HG03135 (cell line): ENCODE data around the gene MAP2.

Experiments
- ATAC-seq: cut with Tn5 transposase; IDR thresholded peaks from one replicate; pipeline ENCODE4 v1.9.1; 2021; ENCODE audit warnings: mild to moderate bottlenecking, moderate library complexity; ENCODE audit not compliant: unreplicated experiment

The MAP2 gene

GRCh38 chr2:209688385-209688784 is 264.5 kb downstream of the MAP2 start:
- ATAC-seq: no peak

- no peak for ATAC-seq
Observed at GRCh38 chr2:209690029-209690754, 266.3 kb downstream of the MAP2 start.

DNA sequence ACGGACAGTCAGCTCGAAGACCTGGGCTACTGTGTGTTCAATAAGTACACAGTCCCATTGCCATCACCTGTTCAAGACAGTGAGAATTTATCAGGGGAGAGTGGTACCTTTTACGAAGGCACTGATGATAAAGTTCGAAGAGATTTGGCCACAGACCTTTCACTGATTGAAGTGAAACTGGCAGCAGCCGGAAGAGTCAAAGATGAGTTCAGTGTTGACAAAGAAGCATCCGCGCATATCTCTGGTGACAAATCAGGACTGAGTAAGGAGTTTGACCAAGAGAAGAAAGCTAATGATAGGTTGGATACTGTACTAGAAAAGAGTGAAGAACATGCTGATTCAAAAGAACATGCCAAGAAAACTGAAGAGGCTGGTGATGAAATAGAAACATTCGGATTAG is 270.9 kb downstream of the MAP2 start:
- ATAC-seq: no peak

DNA sequence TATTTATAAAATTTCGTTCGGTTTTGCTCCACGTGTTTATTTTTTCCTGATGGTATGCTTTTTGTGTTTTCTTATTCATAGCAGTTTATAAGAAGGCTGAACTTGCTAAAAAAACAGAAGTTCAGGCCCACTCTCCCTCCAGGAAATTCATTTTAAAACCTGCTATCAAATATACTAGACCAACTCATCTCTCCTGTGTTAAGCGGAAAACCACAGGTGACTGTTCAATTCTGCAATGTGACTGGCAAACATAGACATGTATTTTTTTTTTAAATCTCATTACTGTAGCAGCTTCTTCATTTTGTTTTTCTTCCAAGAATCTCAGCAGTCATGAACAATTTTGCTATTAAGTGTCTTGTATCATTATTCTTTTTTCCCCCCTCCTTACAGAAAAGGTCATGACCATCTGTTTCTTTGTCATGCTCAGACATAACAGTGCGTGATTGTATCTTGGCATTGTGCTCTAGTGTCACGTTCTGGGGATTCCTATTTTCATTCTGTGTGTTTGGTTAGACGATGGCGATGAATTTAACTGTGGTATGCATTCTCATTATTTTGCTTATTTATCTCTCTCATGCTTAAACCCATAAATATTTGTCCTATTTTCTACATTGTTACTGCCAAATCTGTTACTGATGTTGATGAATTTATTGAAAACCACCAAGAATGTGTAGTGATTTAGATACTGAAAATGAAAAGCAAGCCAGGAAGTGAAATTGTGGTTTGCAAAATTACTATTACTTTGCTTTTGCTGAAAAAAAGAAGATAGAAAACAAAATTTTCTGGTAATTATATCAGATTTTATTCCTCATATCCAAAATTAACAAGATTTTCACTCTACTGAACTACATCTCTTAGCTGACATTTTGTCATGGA is 273.2 kb downstream of the MAP2 start:
- ATAC-seq: peak; percentile 70

DNA sequence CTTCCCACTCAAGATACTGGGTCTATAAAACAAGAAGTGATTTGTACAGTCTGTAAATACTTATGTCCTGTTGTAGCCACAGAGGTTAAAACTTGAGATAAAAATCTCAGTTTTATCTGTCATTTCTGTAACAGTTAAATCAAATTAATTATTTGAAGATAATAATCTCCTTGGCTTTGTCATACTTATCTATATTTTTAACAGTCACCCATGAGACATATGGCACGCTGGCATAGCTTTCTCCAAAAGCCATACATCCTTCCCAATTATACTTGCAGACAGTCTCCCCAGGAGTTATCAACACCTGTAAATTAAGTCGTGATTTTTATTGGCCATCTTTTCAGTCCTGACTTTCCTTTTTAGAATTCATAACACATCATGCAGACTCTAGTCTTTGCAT is 278.9 kb downstream of the MAP2 start:
- ATAC-seq: no peak

DNA sequence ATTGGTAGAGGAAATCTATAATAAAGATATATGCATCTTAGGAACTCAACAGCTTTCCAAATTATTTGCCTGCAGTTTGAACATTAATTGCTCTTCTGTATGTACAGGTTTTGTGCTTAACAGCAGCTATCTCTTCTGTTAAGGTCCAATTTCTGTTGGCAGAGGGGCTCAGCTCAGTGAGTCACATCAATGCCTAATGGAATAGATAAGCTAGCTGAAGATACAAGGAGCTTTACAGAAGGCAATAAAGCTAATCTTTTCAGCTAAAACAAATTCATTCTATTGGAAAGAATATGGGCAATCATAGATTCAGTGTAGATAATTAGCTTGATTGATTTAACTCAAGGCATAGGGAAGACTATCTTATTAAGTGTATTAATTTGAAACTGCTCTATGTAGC is 289.4 kb downstream of the MAP2 start:
- ATAC-seq: no peak

DNA sequence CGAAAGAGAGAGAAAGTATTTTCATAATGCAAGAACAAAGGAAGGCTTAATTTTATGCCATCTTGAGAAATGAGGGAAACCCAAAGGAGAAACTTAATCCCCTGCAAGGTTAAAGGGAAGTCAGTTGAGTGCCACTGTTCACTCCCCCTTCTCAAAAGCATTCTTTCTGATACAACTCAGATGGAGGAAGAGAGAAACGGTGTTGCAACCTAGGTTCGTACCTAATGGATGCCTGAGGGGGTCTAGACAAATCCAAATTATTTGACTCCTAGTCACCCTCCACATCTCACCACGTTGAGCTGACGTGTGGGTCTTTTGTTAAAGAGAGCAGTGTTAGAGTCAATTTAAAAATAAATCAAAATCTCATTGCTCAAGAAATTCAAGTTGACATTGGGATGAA is 295.2 kb downstream of the MAP2 start:
- ATAC-seq: no peak

DNA sequence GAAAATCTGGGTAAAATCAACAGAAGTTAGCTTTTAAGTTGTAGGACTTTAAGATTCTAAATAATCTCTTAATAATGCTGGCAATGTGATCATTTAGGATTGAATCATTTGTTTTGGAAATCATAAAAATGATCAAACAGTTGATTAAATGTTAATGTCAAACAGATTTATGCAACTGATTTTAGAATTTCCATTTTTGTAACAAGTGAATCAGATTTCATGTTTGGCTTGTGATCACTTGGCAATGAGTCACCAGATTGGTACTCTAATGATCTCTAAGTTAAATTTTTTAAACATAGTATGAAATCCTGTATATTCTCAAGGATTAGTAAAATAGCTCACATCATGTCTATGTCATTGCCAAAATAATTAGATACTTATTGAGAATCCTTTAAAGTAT is 297.6 kb downstream of the MAP2 start:
- ATAC-seq: no peak

DNA sequence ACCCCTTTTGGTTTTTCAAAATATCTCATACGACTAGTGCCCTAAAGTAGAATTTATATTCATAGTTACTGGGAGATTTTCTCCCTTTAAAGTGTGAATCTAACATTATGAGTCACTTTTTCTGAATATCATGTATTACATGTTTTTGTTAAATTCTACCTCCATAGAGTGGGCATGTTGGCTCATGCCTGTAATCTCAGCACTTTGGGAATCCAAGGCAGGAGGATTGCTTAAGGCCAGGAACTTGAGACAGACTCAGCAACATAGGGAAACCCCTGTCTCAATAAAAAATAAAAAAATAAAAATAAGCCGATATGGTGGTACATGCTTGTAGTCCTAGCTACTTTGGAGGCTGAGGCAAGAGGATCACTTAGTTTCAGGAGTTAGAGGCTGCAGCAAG is 302.5 kb downstream of the MAP2 start:
- ATAC-seq: no peak

DNA sequence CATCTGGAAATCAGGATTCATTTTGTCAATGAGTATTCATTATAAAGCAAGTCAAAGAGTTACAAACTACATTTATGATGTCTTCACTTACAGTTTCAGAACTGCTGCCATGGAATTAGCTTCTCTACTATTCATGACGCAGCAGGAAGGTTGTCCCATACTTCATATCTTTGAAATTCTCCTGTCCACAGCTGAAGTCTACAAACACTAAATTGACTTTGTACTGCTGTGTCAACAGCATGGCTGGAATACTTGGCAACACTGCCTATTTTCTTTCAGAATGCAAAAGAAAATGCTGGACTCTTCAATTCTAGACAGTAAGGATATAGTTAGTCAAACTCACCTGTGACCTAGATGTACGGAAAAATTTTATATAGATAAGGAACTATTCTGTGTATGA is 303.2 kb downstream of the MAP2 start:
- no peak for ATAC-seq

- ATAC-seq: no peak
Observed at GRCh38 chr2:209734805-209735204, 311.0 kb downstream of the MAP2 start.

GRCh38 chr2:209741953-209742352 is 318.1 kb downstream of the MAP2 start:
- ATAC-seq: no peak

DNA sequence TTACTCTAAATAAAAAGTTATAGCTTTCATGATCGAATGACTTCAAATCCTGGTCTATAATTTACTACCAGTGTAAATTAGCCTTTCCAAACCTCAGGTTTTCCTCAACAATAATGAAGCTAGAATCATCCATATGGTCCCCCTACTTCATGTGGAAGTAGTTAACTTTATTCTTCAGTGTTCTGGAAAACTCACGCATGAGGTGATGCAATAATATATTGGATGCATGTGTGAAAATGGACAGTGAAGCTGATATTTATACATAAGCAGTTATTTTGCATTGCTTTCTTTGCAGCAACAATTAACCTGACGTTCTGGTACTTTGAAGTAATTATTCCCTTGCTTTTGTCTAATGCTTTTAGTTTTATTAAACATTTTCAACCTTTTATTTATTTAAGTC is 329.2 kb downstream of the MAP2 start:
- ATAC-seq: no peak

GRCh38 chr2:209757163-209757562 is 333.3 kb downstream of the MAP2 start:
- no peak for ATAC-seq

DNA sequence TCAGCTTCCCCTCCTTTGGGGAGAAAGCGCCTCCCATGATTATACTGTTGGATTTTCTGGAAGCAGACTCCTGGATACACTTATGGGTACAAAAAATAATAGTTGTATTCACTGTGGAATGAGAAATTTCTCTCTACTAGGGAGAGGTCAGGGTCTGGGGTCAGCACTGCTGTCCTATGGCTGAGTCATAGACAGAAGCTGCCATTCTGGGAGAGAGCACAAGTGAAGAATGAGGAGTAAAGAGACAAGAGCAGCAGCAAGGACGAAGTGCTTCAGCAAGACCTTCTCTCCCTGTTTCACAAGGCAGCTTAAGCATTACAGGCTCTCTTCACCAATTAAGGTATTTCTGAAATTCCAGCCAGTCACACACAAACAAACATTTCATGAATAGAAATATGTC is 337.7 kb downstream of the MAP2 start:
- ATAC-seq: no peak

GRCh38 chr2:209762563-209762962 is 338.7 kb downstream of the MAP2 start:
- no peak for ATAC-seq

DNA sequence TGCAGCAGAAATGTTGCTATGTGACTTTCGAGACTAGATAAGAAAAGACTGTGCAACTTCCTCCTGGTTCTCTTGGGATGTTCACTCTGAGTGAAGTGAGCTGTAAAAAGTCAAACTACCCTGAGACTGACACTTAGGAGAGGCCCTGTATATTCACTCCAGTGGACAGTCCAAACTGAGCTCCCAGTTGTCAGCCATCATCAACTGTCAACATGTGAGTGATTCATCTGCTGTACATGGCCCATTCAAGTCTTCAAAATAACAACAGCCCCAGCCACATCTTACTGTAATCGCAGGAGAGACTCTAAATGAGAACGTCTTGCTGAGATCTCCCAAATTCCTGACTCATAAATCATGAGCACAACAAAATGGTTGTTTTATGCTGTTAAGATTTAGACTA is 339.3 kb downstream of the MAP2 start:
- no peak for ATAC-seq

DNA sequence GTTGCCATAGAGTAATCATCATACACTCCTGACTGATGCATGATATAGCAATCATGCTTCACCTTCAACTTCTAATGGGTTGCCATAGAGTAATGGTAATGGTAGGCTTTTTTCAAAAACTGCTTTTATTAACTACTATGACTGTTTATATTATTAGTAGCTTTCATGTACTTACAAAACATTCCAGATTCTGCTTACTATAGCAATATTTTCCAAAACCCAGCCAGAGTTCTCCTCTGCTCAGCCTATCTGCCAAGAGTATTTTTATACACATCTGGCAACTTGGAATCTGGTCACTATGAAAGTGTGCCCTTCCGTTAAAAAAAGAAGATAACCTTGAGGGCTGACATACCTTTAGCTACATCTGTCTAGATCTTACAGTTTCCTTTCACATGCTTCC is 342.8 kb downstream of the MAP2 start:
- no peak for ATAC-seq

GRCh38 chr2:209767316-209767715 is 343.5 kb downstream of the MAP2 start:
- ATAC-seq: no peak

DNA sequence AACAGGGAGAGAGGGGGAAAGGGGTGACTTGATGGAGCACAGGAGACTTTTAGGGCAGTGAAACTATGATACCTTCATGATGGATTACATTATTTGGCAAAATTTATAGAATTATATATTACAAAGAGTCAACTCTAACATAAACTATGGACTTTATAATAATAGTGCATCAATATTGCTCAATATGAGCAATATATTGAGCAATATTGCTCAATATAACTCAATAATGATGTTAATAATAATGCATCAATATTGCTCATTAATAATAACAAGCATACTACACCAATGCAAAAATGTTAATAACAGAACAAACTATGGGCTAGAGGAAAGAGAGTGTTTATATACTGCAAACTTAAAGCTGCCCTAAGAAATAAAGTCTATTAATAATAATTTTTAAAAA is 344.7 kb downstream of the MAP2 start:
- no peak for ATAC-seq

DNA sequence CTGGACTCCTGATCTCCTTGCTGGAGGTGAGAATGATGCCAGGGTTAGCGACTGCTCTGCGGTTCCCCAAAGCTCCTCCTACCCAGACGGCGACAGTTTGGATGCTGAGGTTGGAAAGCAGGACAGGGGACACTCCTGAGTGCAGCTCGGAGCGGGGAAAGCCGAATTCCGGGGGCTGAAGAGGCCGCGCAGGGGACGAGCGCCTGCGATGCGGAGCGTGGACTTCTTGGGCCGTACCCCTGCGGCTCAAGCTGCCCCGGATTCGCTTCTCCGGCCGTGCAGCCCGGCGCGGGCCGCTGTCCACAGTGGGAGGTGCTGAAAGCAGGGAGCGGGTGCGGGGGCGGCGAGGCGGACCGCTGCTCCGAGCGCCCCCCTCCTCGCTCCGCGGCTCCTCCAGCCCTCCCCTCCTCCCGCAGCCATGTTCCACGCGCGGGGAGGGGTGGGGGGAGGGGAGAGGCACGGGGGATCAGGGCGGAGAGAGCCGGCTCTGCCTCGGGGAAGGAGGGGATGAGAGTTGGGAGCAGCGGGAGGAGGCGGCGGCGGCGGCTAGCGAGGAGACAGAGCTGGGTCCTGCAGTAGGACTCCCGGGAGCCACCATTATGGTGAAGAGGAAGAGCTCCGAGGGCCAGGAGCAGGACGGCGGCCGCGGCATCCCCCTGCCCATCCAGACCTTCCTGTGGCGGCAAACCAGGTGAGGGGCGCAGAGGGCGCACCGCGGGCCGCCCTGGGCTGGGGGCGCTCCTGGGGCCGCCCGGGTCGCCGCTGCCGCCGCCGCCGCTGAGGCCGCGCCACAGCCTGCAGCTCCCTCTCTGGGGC is 347.8 kb downstream of the MAP2 start, which contains the start of gene UNC80:
Gene UNC80 (plus strand): TSS at position 359 of the 816 bp plus-strand sequence. CDS start 241 bp downstream, at position 600.
- ATAC-seq: no peak
